Endothelial cell of umbilical vein (primary cell): Measurements from ENCODE around the gene CSNK1D. TPM values are rescaled to one million over a fixed set of nuclear protein-coding genes. Genes with fewer than 3 reads are reported as not detected.

Experiments used
- BruUV-seq: library from RNA; stranded (reverse); fragments of 400-500 nt; replicated peaks from 2 replicates; lab custom pipeline; 2021; lab: Mats Ljungman, UMichigan
- CTCF ChIA-PET: fragments of 300-600, 350-600 bp; sonication (Branson Sonifier 250); formaldehyde crosslinking; loops from one replicate; lab custom pipeline; 2021; ENCODE audit warnings: antibody characterized with exemption, inconsistent platforms; lab: Charles Lee
- POLR2A ChIA-PET: fragments of 300-600, 350-600 bp; sonication (Branson Sonifier 250); formaldehyde crosslinking; loops from one replicate; lab custom pipeline; 2021; ENCODE audit warnings: antibody characterized with exemption, inconsistent platforms; lab: Charles Lee
- DNase-seq: peaks from one replicate; pipeline ENCODE4 v3.0.0-alpha.2; 2011; ENCODE audit warnings: low read depth, low spot score
- FAIRE-seq: peaks from 2 replicates; lab custom pipeline; 2011; peaks lifted over from hg19 to GRCh38; lab: Jason Lieb, UNC
- H2AFZ ChIP-seq: 2 replicates; pipeline ENCODE4 v1.6.0; 2012; ENCODE audit warnings: low read depth, low read length, control low read depth, inconsistent platforms
- H3K27ac ChIP-seq: 2 replicates; pipeline ENCODE4 v1.5.1; 2011; ENCODE audit warnings: low read depth, mild to moderate bottlenecking, control low read depth, low read length, moderate library complexity; ENCODE audit not compliant: insufficient read depth
- H3K27me3 ChIP-seq, 2 experiments: 2 replicates each; pipeline versions ENCODE4 v1.6.0 to v1.6.1; 2011; ENCODE audit warnings: low read length in 2 of 2, mixed read lengths in 1 of 2; ENCODE audit not compliant: control insufficient read depth in 2 of 2, insufficient read depth in 2 of 2
- H3K36me3 ChIP-seq, 2 experiments: 2 replicates in 1 of 2; 3 replicates in 1 of 2; pipeline ENCODE4 v1.5.1; 2011; ENCODE audit warnings: low read length in 2 of 2, mild to moderate bottlenecking in 1 of 2, moderate library complexity in 1 of 2; ENCODE audit not compliant: control insufficient read depth in 2 of 2, insufficient read depth in 2 of 2; ENCODE audit errors: extremely low read depth in 1 of 2
- H3K4me1 ChIP-seq: 3 replicates; pipeline ENCODE4 v1.5.1; 2011; ENCODE audit warnings: mild to moderate bottlenecking, low read length; ENCODE audit not compliant: control insufficient read depth, insufficient read depth; ENCODE audit errors: extremely low read depth
- H3K4me2 ChIP-seq: 2 replicates; pipeline ENCODE4 v1.6.1; 2011; ENCODE audit warnings: low read length, control low read depth, mixed read lengths; ENCODE audit not compliant: insufficient read depth
- H3K4me3 ChIP-seq, 3 experiments: fragments of 200-600 bp in 1 of 3; sonication (generic), shearing (Covaris generic) in 1 of 3; replicated peaks in 1 of 3; 2 replicates each; pipeline ENCODE4 v1.5.1; 2011 to 2016; ENCODE audit warnings: control low read depth in 3 of 3, low read length in 3 of 3, mild to moderate bottlenecking in 2 of 3, inconsistent platforms in 1 of 3, low read depth in 1 of 3, moderate library complexity in 1 of 3; ENCODE audit not compliant: insufficient read depth in 1 of 3
- H3K79me2 ChIP-seq: 2 replicates; pipeline ENCODE4 v1.6.0; 2012; ENCODE audit warnings: low read length, inconsistent platforms; ENCODE audit not compliant: control insufficient read depth, insufficient read depth
- H3K9ac ChIP-seq: replicated peaks from 2 replicates; pipeline ENCODE3; 2011; ENCODE audit warnings: low read length, control low read depth; ENCODE audit not compliant: insufficient read depth; ENCODE audit errors: extremely low read depth
- H3K9me1 ChIP-seq: replicated peaks from 3 replicates; pipeline ENCODE4 v1.6.0; 2011; ENCODE audit warnings: mild to moderate bottlenecking, low read length; ENCODE audit not compliant: control insufficient read depth, insufficient read depth; ENCODE audit errors: extremely low read depth
- H3K9me3 ChIP-seq: replicated peaks from 2 replicates; pipeline ENCODE4 v1.5.1; 2012; ENCODE audit warnings: low read length, inconsistent platforms; ENCODE audit not compliant: control insufficient read depth, insufficient read depth
- H4K20me1 ChIP-seq: replicated peaks from 2 replicates; pipeline ENCODE3; 2011; ENCODE audit warnings: mild to moderate bottlenecking, low read length; ENCODE audit not compliant: control insufficient read depth, insufficient read depth; ENCODE audit errors: extremely low read depth
- CTCF ChIP-seq, 2 donors: IDR thresholded peaks; 1 replicate in 1 of 2; 2 replicates in 1 of 2; pipeline ENCODE4 v1.5.1; 2011; ENCODE audit warnings: low read length in 2 of 2, mild to moderate bottlenecking in 2 of 2, moderate library complexity in 2 of 2, control low read depth in 1 of 2, inconsistent platforms in 1 of 2, low read depth in 1 of 2; ENCODE audit not compliant: insufficient read depth in 1 of 2; ENCODE audit errors: extremely low read depth in 1 of 2
- EZH2 ChIP-seq: IDR thresholded peaks from 2 replicates; pipeline ENCODE4 v1.6.1; 2012; ENCODE audit warnings: borderline replicate concordance, low read depth, mild to moderate bottlenecking, moderate library complexity, low read length, inconsistent platforms; ENCODE audit not compliant: severe bottlenecking
- FOS ChIP-seq: IDR thresholded peaks from 2 replicates; pipeline ENCODE4 v1.6.1; 2011; ENCODE audit warnings: mild to moderate bottlenecking, low read length, moderate library complexity, borderline replicate concordance; ENCODE audit not compliant: insufficient read depth
- GATA2 ChIP-seq: IDR thresholded peaks from 2 replicates; pipeline ENCODE4 v1.7.0; 2011; ENCODE audit warnings: low read depth, mild to moderate bottlenecking, moderate library complexity, mixed read lengths, low read length; ENCODE audit not compliant: insufficient read length, insufficient read depth
- JUN ChIP-seq: IDR thresholded peaks from 2 replicates; pipeline ENCODE4 v1.6.1; 2011; ENCODE audit warnings: borderline replicate concordance, low read depth; ENCODE audit not compliant: insufficient read length, insufficient read depth
- MAX ChIP-seq: IDR thresholded peaks from 2 replicates; pipeline ENCODE4 v1.6.1; 2011; ENCODE audit not compliant: insufficient read depth, insufficient read length
- MYC ChIP-seq: IDR thresholded peaks from one replicate; pipeline ENCODE4 v1.6.1; 2011; ENCODE audit warnings: mild to moderate bottlenecking, low read depth, low read length
- POLR2A ChIP-seq: IDR thresholded peaks from 2 replicates; pipeline ENCODE4 v1.6.1; 2012; ENCODE audit warnings: low read depth, mild to moderate bottlenecking, control low read depth, low read length
- POLR2AphosphoS5 ChIP-seq: IDR thresholded peaks from 2 replicates; pipeline ENCODE4 v1.6.1; 2012; ENCODE audit warnings: low read depth, mild to moderate bottlenecking, control low read depth, low read length, moderate library complexity; ENCODE audit not compliant: insufficient read depth
- dilution Hi-C: fragments of 300-500 bp; cut with MboI; formaldehyde crosslinking; loops from one replicate; pipeline ENCODE4 v1.15.0; 2019; ENCODE audit warnings: low sequenced_read_pairs; ENCODE audit not compliant: extremely low pct_ligation_motif_present
- intact Hi-C: fragments of 100-400 bp; cut with micrococcal nuclease; formaldehyde crosslinking; loops from one replicate; pipeline ENCODE4 v1.10.0; 2022
- polyA plus RNA-seq, 4 experiments: library from polyadenylated mRNA; depleted of rRNA in 3 of 4; stranded (reverse) in 3 of 4; unstranded in 1 of 4; fragments of >200 nt; gene quantifications; 2 replicates each; pipeline versions ENCODE4 v1.2.1 to v1.2.3, GENCODE V29; 2011 to 2012; ENCODE audit warnings: missing spikeins in 1 of 4
- total RNA-seq: library from RNA; stranded (reverse); gene quantifications from 2 replicates; pipeline ENCODE4 v1.2.3, GENCODE V29; 2021

CSNK1D gene
- total and polyA plus RNA-seq, 2 donors (not counting 3 experiments of a cell fraction or from before 2014, with no cell fraction given) = 127 to 155 TPM

DNA sequence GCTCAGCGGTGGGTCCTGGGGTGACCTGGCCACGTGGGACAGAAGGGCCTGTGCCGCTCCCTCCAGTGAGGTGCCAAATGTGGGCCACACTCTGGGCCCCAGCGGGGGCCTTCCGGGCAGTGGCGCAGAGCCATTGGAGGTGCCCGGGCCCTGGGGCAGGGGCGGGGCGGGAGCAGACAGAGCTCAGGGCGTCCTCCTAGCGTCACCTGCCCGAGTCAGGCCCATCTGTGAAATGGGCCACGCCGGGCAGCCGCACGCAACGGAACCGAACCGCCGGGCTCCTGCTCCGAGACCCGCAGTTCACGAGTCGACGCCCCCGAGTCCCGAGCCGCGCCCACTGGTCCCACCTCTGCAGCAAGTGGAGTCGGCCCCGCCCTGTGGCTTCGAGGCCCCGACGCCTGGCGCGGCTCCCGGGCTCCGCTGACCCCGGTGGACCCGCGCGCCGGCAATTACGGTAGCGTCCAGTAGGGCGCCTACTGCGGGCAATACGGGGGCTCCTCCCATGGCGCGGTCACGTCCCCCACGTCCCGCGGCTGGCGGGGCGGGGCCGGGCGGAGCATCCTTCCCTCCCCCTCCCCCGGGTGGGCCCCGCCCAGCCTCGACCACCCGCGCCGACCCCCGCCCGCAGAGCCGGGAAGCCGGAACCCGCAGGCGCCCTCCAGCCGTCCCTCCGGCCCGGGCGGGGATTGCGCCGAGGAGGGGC is 42.7 kb downstream of the CSNK1D start:
- no peaks in the 10 kb centered on the region for H3K9me3 ChIP-seq
- H3K9ac ChIP-seq = peak overlapping the region; percentile 52
- H3K27ac ChIP-seq = peak overlapping the region; percentile 55
- CTCF ChIA-PET = interaction anchor here (1.0 to 8.8 kb wide), 5 partner anchors 11 to 200 kb away, joined by 3 to 104 read pairs (median 4); no protein-coding TSS in a partner anchor
- dilution Hi-C loops (no loop called here), intact Hi-C loops (loop anchor here (10.0 kb wide), 1 partner anchor 196 kb away; the partner anchor contains the start of genes DCXR and RAC3)
- H3K4me2 ChIP-seq = peak overlapping the region; percentile 84
- peaks cover 21% of the 10 kb centered on the region for H3K4me1 ChIP-seq
- peaks cover 64% of the 10 kb centered on the region for H3K79me2 ChIP-seq
- H3K27me3 ChIP-seq = no peaks in the 10 kb centered on the region
- DNase-seq (peak; percentile 75), FAIRE-seq (peak; percentile 83)
- no peaks in the 10 kb centered on the region for H3K9me1 ChIP-seq
- H3K4me3 ChIP-seq = peak overlapping the region; percentile 53 to 89 (median 71)
- peaks cover 0 to 4% of the 10 kb centered on the region in 2 experiments for H3K36me3 ChIP-seq
- TF ChIP-seq POLR2AphosphoS5 (peak; percentile 82), JUN (no peak), MYC (no peak), FOS (no peak), EZH2 (no peak), GATA2 (no peak), POLR2A (peak; percentile 44), MAX (no peak), CTCF (IDR thresholded peaks at IDR 0.05; ENCODE audit: extremely low read depth in 1 of 2, insufficient read depth in 1 of 2, low read depth in 1 of 2, low read length in 2 of 2) (peak in 1 of 2 donors; percentile 65)
- POLR2A ChIA-PET = no interaction called here
- BruUV-seq = no TSS peak
- no peak overlapping the region for H2AFZ ChIP-seq
- no peaks in the 10 kb centered on the region for H4K20me1 ChIP-seq
